Measurements from ENCODE around the gene METTL1. TPM values are rescaled to one million over a fixed set of nuclear protein-coding genes. Genes with fewer than 3 reads are reported as not detected.

METTL1 gene
- total RNA-seq, 1 donor from 2014 or later = 10.6 TPM

- no peak for DNase-seq (ENCODE audit: low spot score)
- Mint-ChIP-seq H3K4me3 (ENCODE audit: unreplicated experiment) (no peak overlapping the region), H3K36me3 (ENCODE audit: low read depth, unreplicated experiment) (peaks cover 15% of the 10 kb centered on the region), H3K9me3 (ENCODE audit: unreplicated experiment) (no peaks in the 10 kb centered on the region), H3K27me3 (ENCODE audit: unreplicated experiment) (peaks cover 19% of the 10 kb centered on the region), H3K27ac (ENCODE audit: unreplicated experiment) (peak overlapping the region; percentile 55), H3K4me1 (ENCODE audit: unreplicated experiment) (peaks cover 45% of the 10 kb centered on the region)
- no peak for TF ChIP-seq CTCF (IDR thresholded peaks at IDR 0.05; ENCODE audit: unreplicated experiment)
These were observed 29.8 kb downstream of the METTL1 start for GRCh38 chr12:57741844-57742738.

- no peak for DNase-seq (ENCODE audit: low spot score)
- Mint-ChIP-seq H3K27me3 (ENCODE audit: unreplicated experiment) (peaks cover 25% of the 10 kb centered on the region), H3K4me1 (ENCODE audit: unreplicated experiment) (peaks cover 45% of the 10 kb centered on the region), H3K36me3 (ENCODE audit: low read depth, unreplicated experiment) (peaks cover 16% of the 10 kb centered on the region), H3K4me3 (ENCODE audit: unreplicated experiment) (no peak overlapping the region), H3K27ac (ENCODE audit: unreplicated experiment) (peak overlapping the region; percentile 55), H3K9me3 (ENCODE audit: unreplicated experiment) (no peaks in the 10 kb centered on the region)
- no peak for TF ChIP-seq CTCF (IDR thresholded peaks at IDR 0.05; ENCODE audit: unreplicated experiment)
These were observed 30.5 kb downstream of the METTL1 start for GRCh38 chr12:57741413-57741789.

- Mint-ChIP-seq H3K9me3 (ENCODE audit: unreplicated experiment) (no peaks in the 10 kb centered on the region), H3K27ac (ENCODE audit: unreplicated experiment) (peak overlapping the region; percentile 55), H3K4me3 (ENCODE audit: unreplicated experiment) (peak overlapping the region; percentile 54), H3K36me3 (ENCODE audit: low read depth, unreplicated experiment) (peaks cover 13% of the 10 kb centered on the region), H3K27me3 (ENCODE audit: unreplicated experiment) (peaks cover 29% of the 10 kb centered on the region), H3K4me1 (ENCODE audit: unreplicated experiment) (peaks cover 44% of the 10 kb centered on the region)
- no peak for TF ChIP-seq CTCF (IDR thresholded peaks at IDR 0.05; ENCODE audit: unreplicated experiment)
- peak; percentile 53 for DNase-seq (ENCODE audit: low spot score)
These were observed 31.1 kb downstream of the METTL1 start for GRCh38 chr12:57740656-57741412.

DNA sequence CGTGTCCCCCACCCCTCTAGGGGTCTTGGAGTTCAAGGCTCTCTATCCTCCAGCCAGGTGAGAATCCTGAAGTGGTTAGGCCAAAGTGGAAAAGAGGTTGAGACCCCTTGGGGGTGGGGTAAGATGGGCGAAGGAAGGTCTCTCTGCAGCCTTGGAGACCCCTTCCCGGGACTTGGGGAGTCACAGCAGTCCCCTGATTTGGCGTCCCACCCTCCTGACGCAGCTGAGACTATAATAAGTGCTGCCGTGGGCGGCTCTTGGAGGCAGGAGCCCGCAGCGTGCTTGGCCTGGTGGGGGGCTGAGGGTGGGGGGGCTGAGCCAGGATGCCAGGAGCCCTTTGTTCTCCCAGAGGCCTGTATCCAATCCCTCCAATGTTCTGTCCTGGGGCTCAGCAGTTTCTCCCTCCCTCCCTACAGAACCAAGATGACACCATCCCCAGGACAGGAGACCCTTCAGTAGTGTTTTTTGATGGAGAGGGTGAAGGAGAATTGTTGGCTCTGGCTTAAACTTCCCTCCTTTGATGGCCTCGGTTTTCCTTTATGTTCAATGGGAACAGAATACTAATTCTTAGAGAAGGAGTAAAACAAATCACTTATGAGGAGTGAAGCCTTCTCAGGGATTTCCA is 31.9 kb downstream of the METTL1 start:
- no peak overlapping the region for H3K4me3 Mint-ChIP-seq (ENCODE audit: unreplicated experiment)
- peaks cover 36% of the 10 kb centered on the region for H3K27me3 Mint-ChIP-seq (ENCODE audit: unreplicated experiment)
- no peak for TF ChIP-seq CTCF (IDR thresholded peaks at IDR 0.05; ENCODE audit: unreplicated experiment)

More for the DNA sequence above, 31.9 kb downstream of the METTL1 start:
- Mint-ChIP-seq H3K4me1 (ENCODE audit: unreplicated experiment) (peaks cover 37% of the 10 kb centered on the region), H3K27ac (ENCODE audit: unreplicated experiment) (no peak overlapping the region), H3K9me3 (ENCODE audit: unreplicated experiment) (no peaks in the 10 kb centered on the region), H3K36me3 (ENCODE audit: low read depth, unreplicated experiment) (peaks cover 16% of the 10 kb centered on the region)
- DNase-seq (ENCODE audit: low spot score) = no peak

All from endothelial cell (in vitro differentiated cells).